Progenitor cell of endocrine pancreas (in vitro differentiated cells): ENCODE results near the gene BAMBI. TPM values are rescaled to one million over a fixed set of nuclear protein-coding genes. Genes with fewer than 3 reads are reported as not detected.

Experiments used
- DNase-seq: peaks from one replicate; pipeline ENCODE4 v3.0.0; 2021; ENCODE audit warnings: low spot score; ENCODE audit not compliant: unreplicated experiment
- H3K27ac Mint-ChIP-seq: 2 replicates; pipeline ENCODE4 v1.8.0; 2021; ENCODE audit warnings: mild to moderate bottlenecking, moderate library complexity, mixed read lengths
- H3K27me3 Mint-ChIP-seq: 2 replicates; pipeline ENCODE4 v1.8.0; 2021; ENCODE audit warnings: mixed read lengths
- H3K36me3 Mint-ChIP-seq: 2 replicates; pipeline ENCODE4 v1.8.0; 2022; ENCODE audit warnings: mixed read lengths; ENCODE audit not compliant: insufficient read depth
- H3K4me1 Mint-ChIP-seq: 2 replicates; pipeline ENCODE4 v1.8.0; 2021; ENCODE audit warnings: low read depth, mixed read lengths
- H3K4me3 Mint-ChIP-seq: 2 replicates; pipeline ENCODE4 v1.8.0; 2021; ENCODE audit warnings: low read depth, mild to moderate bottlenecking, moderate library complexity, mixed read lengths
- H3K9me3 Mint-ChIP-seq: 2 replicates; pipeline ENCODE4 v1.8.0; 2021; ENCODE audit warnings: low read depth, mixed read lengths
- total RNA-seq: library from RNA; stranded (reverse); gene quantifications from 2 replicates; pipeline ENCODE4 v1.2.1, GENCODE V29; 2021
- TF ChIP-seq, protein P1 (sequence below): fragments of 200-600 bp; sonication (generic); IDR thresholded peaks from one replicate; pipeline ENCODE4 v1.5.0; 2021; ENCODE audit warnings: antibody characterized with exemption, mild to moderate bottlenecking; ENCODE audit not compliant: unreplicated experiment

BAMBI gene
- total RNA-seq, 1 donor from 2014 or later = 31.4 TPM

- no peaks in the 10 kb centered on the region for H3K4me1 Mint-ChIP-seq
- H3K27me3 Mint-ChIP-seq = peaks cover 3% of the 10 kb centered on the region
- H3K9me3 Mint-ChIP-seq = no peaks in the 10 kb centered on the region
- no peak overlapping the region for H3K27ac Mint-ChIP-seq
- TF ChIP-seq, protein P1, sequence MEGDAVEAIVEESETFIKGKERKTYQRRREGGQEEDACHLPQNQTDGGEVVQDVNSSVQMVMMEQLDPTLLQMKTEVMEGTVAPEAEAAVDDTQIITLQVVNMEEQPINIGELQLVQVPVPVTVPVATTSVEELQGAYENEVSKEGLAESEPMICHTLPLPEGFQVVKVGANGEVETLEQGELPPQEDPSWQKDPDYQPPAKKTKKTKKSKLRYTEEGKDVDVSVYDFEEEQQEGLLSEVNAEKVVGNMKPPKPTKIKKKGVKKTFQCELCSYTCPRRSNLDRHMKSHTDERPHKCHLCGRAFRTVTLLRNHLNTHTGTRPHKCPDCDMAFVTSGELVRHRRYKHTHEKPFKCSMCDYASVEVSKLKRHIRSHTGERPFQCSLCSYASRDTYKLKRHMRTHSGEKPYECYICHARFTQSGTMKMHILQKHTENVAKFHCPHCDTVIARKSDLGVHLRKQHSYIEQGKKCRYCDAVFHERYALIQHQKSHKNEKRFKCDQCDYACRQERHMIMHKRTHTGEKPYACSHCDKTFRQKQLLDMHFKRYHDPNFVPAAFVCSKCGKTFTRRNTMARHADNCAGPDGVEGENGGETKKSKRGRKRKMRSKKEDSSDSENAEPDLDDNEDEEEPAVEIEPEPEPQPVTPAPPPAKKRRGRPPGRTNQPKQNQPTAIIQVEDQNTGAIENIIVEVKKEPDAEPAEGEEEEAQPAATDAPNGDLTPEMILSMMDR = no peak
- no peak for DNase-seq
- no peaks in the 10 kb centered on the region for H3K36me3 Mint-ChIP-seq
- H3K4me3 Mint-ChIP-seq = no peak overlapping the region
These were observed 43.6 kb upstream of the BAMBI start for GRCh38 chr10:28633750-28634149.

GRCh38 chr10:28637346-28637745 is 40.0 kb upstream of the BAMBI start:
- Mint-ChIP-seq H3K27me3 (peaks cover 3% of the 10 kb centered on the region), H3K9me3 (no peaks in the 10 kb centered on the region), H3K27ac (no peak overlapping the region), H3K4me3 (no peak overlapping the region), H3K4me1 (no peaks in the 10 kb centered on the region), H3K36me3 (no peaks in the 10 kb centered on the region)
- TF ChIP-seq, protein P1 = no peak
- no peak for DNase-seq

- H3K27ac Mint-ChIP-seq = no peak overlapping the region
- peaks cover 3% of the 10 kb centered on the region for H3K27me3 Mint-ChIP-seq
- no peaks in the 10 kb centered on the region for H3K36me3 Mint-ChIP-seq
- H3K9me3 Mint-ChIP-seq = no peaks in the 10 kb centered on the region
- no peak for DNase-seq
- no peak overlapping the region for H3K4me3 Mint-ChIP-seq
- no peaks in the 10 kb centered on the region for H3K4me1 Mint-ChIP-seq
- TF ChIP-seq, protein P1 = no peak
These were observed 38.9 kb upstream of the BAMBI start for GRCh38 chr10:28638392-28638791.

DNA sequence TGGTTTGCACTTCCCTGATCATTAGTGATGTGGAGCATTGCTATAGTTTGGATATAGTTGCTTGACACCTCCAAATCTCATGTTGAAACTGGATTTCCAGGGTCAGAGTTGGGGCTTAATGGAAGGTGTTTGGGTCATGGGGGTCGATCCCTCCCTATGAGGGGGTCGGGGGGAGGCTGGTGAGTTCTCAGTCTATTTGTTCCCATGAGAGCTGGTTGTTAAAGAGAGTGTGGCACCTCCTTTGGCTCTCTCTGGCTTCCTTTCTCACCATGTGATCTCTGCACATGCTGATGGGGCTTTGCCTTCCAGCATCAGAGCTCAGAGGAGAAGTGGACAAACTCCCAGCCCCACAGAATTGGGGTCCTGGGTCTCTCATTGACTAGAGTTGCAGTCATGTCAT is 36.8 kb upstream of the BAMBI start:
- H3K27me3 Mint-ChIP-seq = peaks cover under 1% of the 10 kb centered on the region
- no peaks in the 10 kb centered on the region for H3K9me3 Mint-ChIP-seq
- no peaks in the 10 kb centered on the region for H3K4me1 Mint-ChIP-seq
- no peaks in the 10 kb centered on the region for H3K36me3 Mint-ChIP-seq
- TF ChIP-seq, protein P1 = no peak
- no peak overlapping the region for H3K27ac Mint-ChIP-seq
- no peak for DNase-seq
- no peak overlapping the region for H3K4me3 Mint-ChIP-seq

DNA sequence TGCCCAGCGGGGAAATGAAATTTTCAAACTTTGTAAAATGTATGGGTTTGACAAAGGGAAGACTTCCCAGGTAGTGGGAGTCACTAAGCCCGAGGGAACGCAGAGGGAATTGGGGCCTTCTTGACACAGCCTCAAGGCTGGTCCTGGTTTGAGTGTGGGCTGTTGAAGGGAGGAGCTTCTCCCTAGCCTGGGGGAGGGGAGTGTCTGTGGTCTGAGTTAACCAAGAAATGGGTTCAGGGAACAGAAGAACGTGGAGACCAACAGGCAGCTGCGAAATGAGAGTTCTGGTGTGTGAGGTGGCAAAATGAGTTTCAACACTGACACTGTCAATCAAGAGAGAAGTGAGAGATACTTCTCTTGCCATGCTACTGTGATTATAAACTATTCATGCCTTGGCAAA is 32.7 kb upstream of the BAMBI start:
- no peak for DNase-seq
- Mint-ChIP-seq H3K27me3 (no peaks in the 10 kb centered on the region), H3K4me3 (no peak overlapping the region), H3K27ac (no peak overlapping the region), H3K4me1 (no peaks in the 10 kb centered on the region), H3K9me3 (no peaks in the 10 kb centered on the region), H3K36me3 (no peaks in the 10 kb centered on the region)
- TF ChIP-seq, protein P1 = no peak
